ENCODE measurements around the gene ENO2. TPM values are rescaled to one million over a fixed set of nuclear protein-coding genes. Genes with fewer than 3 reads are reported as not detected.

ENO2 gene
- total and polyA plus RNA-seq, 4 experiments from 2014 or later = 28.4 to 190 (median 111) TPM

DNA sequence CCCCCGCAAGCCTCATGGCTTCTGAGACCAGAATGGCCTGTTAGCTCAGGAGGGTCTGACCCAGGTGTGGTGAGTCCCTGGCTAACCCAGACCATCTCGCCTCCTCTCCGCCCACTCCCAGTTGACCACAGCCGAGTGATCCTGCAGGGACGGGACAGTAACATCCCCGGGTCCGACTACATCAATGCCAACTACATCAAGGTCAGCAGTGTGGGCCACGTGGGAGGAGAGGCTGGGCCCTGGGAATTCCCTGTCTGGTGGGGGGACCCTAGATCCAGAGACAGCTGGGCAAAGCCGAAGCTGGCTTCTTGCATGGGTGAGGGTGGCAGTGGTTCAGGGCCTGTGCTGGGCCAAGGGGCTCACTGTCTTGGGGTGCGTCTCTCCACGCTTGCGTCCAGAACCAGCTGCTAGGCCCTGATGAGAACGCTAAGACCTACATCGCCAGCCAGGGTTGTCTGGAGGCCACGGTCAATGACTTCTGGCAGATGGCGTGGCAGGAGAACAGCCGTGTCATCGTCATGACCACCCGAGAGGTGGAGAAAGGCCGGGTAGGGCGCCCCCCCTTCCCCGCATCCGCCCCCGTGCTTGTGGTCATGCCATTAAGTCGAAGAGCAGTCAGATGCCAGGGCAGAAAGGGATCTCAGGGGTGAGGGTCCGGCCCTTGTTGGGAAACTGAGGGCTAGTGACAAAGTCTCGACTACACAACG is 41.8 kb downstream of the ENO2 start:
- POLR2A ChIA-PET (ENCODE audit: partially characterized antibody) = interaction anchor here (1.3 to 22.1 kb wide), 6 partner anchors 4 to 105 kb away, joined by 4 to 1807 read pairs (median 18); partner anchors contain the start of genes C12orf57, CDCA3, PTPN6 and RNU7-1
- peak overlapping the region in 1 of 2 donors; percentile 11 for H3K4me3 ChIP-seq (ENCODE audit: low read length in 2 of 2)
- no peaks in the 10 kb centered on the region for H3K27me3 ChIP-seq (ENCODE audit: insufficient read depth, low read length)
- peak in 1 of 5 donors; percentile 58 for DNase-seq
- CTCF ChIA-PET (ENCODE audit: partially characterized antibody) = interaction anchor here (1.1 to 13.5 kb wide), 4 partner anchors 9 to 32 kb away, joined by 5 to 774 read pairs (median 12); partner anchors contain the start of genes C12orf57, PTPN6 and RNU7-1
- no peaks in the 10 kb centered on the region for H3K9me3 ChIP-seq (ENCODE audit: control insufficient read depth in 1 of 2, low read length in 2 of 2)
- peaks cover 82% of the 10 kb centered on the region for H3K4me1 ChIP-seq (ENCODE audit: insufficient read depth, low read length)
- H3K27ac Mint-ChIP-seq = peak overlapping the region; percentile 89 to 99 (median 95)
- peak overlapping the region in 7 of 8 donors; percentile 44 to 98 (median 76) for H3K4me3 Mint-ChIP-seq
- peaks cover 0 to 2% (median 0%) of the 10 kb centered on the region in 8 donors for H3K9me3 Mint-ChIP-seq
- peaks cover 42 to 77% of the 10 kb centered on the region in 2 donors for H3K36me3 Mint-ChIP-seq
- intact Hi-C loops (cut with micrococcal nuclease) = no loop called here
- H3K27me3 Mint-ChIP-seq = peaks cover 0 to 3% of the 10 kb centered on the region in 2 donors
- H3K27ac ChIP-seq (ENCODE audit: low read depth, low read length) = peak overlapping the region; percentile 96
- peaks cover 42% of the 10 kb centered on the region for H3K36me3 ChIP-seq (ENCODE audit: insufficient read depth, low read length)
- peaks cover 59 to 97% (median 66%) of the 10 kb centered on the region in 4 donors for H3K4me1 Mint-ChIP-seq

- H3K27me3 ChIP-seq (ENCODE audit: insufficient read depth, low read length) = no peaks in the 10 kb centered on the region
- H3K9me3 ChIP-seq (ENCODE audit: control insufficient read depth in 1 of 2, low read length in 2 of 2) = no peaks in the 10 kb centered on the region
- H3K4me3 Mint-ChIP-seq = peak overlapping the region; percentile 44 to 98 (median 73)
- no peaks in the 10 kb centered on the region for H3K9me3 Mint-ChIP-seq
- ChIA-PET POLR2A (ENCODE audit: partially characterized antibody) (interaction anchor here (1.5 to 22.1 kb wide), 5 partner anchors 3 to 89 kb away, joined by 4 to 1807 read pairs (median 51); partner anchors contain the start of genes C12orf57, PTPN6, RNU7-1 and SPSB2), CTCF (ENCODE audit: partially characterized antibody) (interaction anchor here (3.6 to 13.5 kb wide), 2 partner anchors 11 to 13 kb away, joined by 13 to 774 read pairs; partner anchors contain the start of genes C12orf57, PTPN6 and RNU7-1)
- peak overlapping the region; percentile 96 for H3K27ac ChIP-seq (ENCODE audit: low read depth, low read length)
- H3K4me1 Mint-ChIP-seq = peaks cover 69 to 100% (median 77%) of the 10 kb centered on the region in 4 donors
- DNase-seq = peak in 3 of 5 donors; percentile 36 to 59 (median 42)
- H3K4me1 ChIP-seq (ENCODE audit: insufficient read depth, low read length) = peaks cover 93% of the 10 kb centered on the region
- H3K4me3 ChIP-seq (ENCODE audit: low read length in 2 of 2) = peak overlapping the region in 1 of 2 donors; percentile 12
- H3K36me3 ChIP-seq (ENCODE audit: insufficient read depth, low read length) = peaks cover 42% of the 10 kb centered on the region
- peak overlapping the region; percentile 89 to 99 (median 96) for H3K27ac Mint-ChIP-seq
- intact Hi-C loops (cut with micrococcal nuclease) = no loop called here
- peaks cover 43 to 79% of the 10 kb centered on the region in 2 donors for H3K36me3 Mint-ChIP-seq
- peaks cover 0 to 3% of the 10 kb centered on the region in 2 donors for H3K27me3 Mint-ChIP-seq
Measured at GRCh38 chr12:6957151-6957701, 42.8 kb downstream of the ENO2 start.

GRCh38 chr12:6957741-6958608 is 43.6 kb downstream of the ENO2 start:
- no peak for DNase-seq
- Histone ChIP-seq H3K4me1 (ENCODE audit: insufficient read depth, low read length) (peaks cover 100% of the 10 kb centered on the region), H3K27ac (ENCODE audit: low read depth, low read length) (peak overlapping the region; percentile 96), H3K36me3 (ENCODE audit: insufficient read depth, low read length) (peaks cover 42% of the 10 kb centered on the region), H3K9me3 (ENCODE audit: control insufficient read depth in 1 of 2, low read length in 2 of 2) (no peaks in the 10 kb centered on the region), H3K4me3 (ENCODE audit: low read length in 2 of 2) (peak overlapping the region; percentile 27 to 58), H3K27me3 (ENCODE audit: insufficient read depth, low read length) (no peaks in the 10 kb centered on the region)
- peak overlapping the region; percentile 98 to 100 (median 99) for H3K27ac Mint-ChIP-seq
- H3K4me3 Mint-ChIP-seq = peak overlapping the region; percentile 73 to 97 (median 94)
- H3K36me3 Mint-ChIP-seq = peaks cover 37 to 72% of the 10 kb centered on the region in 2 donors
- peaks cover 0 to 3% of the 10 kb centered on the region in 2 donors for H3K27me3 Mint-ChIP-seq
- ChIA-PET POLR2A (ENCODE audit: partially characterized antibody) (interaction anchor here (1.0 to 13.5 kb wide), 13 partner anchors 11 to 487 kb away, joined by 3 to 1807 read pairs (median 8); partner anchors contain the start of genes ATN1, C12orf57, C1RL and LPCAT3), CTCF (ENCODE audit: partially characterized antibody) (interaction anchor here (0.9 to 13.5 kb wide), 7 partner anchors 10 to 145 kb away, joined by 3 to 774 read pairs (median 4); partner anchors contain the start of genes C12orf57, PTPN6, RNU7-1 and SPSB2)
- peaks cover 69 to 96% (median 79%) of the 10 kb centered on the region in 4 donors for H3K4me1 Mint-ChIP-seq
- intact Hi-C loops (cut with micrococcal nuclease) = no loop called here
- H3K9me3 Mint-ChIP-seq = no peaks in the 10 kb centered on the region

- H3K27me3 ChIP-seq (ENCODE audit: insufficient read depth, low read length) = no peaks in the 10 kb centered on the region
- H3K9me3 ChIP-seq (ENCODE audit: control insufficient read depth in 1 of 2, low read length in 2 of 2) = no peaks in the 10 kb centered on the region
- peak overlapping the region; percentile 98 to 100 (median 99) for H3K27ac Mint-ChIP-seq
- H3K36me3 ChIP-seq (ENCODE audit: insufficient read depth, low read length) = peaks cover 42% of the 10 kb centered on the region
- H3K27me3 Mint-ChIP-seq = peaks cover 0 to 3% of the 10 kb centered on the region in 2 donors
- peak overlapping the region; percentile 27 to 58 for H3K4me3 ChIP-seq (ENCODE audit: low read length in 2 of 2)
- H3K9me3 Mint-ChIP-seq = no peaks in the 10 kb centered on the region
- ChIA-PET CTCF (ENCODE audit: partially characterized antibody) (interaction anchor here (0.9 to 13.5 kb wide), 8 partner anchors 10 to 150 kb away, joined by 3 to 774 read pairs (median 4); partner anchors contain the start of genes C12orf57, PTPN6, RNU7-1 and SPSB2), POLR2A (ENCODE audit: partially characterized antibody) (interaction anchor here (1.0 to 13.5 kb wide), 16 partner anchors 10 to 496 kb away, joined by 3 to 1807 read pairs (median 6); partner anchors contain the start of genes ATN1, C12orf57, C1RL and ENO2)
- H3K4me3 Mint-ChIP-seq = peak overlapping the region; percentile 85 to 97 (median 94)
- DNase-seq = peak in 1 of 5 donors; percentile 42
- H3K4me1 ChIP-seq (ENCODE audit: insufficient read depth, low read length) = peaks cover 96% of the 10 kb centered on the region
- peaks cover 67 to 90% (median 78%) of the 10 kb centered on the region in 4 donors for H3K4me1 Mint-ChIP-seq
- peak overlapping the region; percentile 96 for H3K27ac ChIP-seq (ENCODE audit: low read depth, low read length)
- H3K36me3 Mint-ChIP-seq = peaks cover 37 to 65% of the 10 kb centered on the region in 2 donors
- intact Hi-C loops (cut with micrococcal nuclease) = no loop called here
Measured at GRCh38 chr12:6958609-6959057, 44.3 kb downstream of the ENO2 start.

DNA sequence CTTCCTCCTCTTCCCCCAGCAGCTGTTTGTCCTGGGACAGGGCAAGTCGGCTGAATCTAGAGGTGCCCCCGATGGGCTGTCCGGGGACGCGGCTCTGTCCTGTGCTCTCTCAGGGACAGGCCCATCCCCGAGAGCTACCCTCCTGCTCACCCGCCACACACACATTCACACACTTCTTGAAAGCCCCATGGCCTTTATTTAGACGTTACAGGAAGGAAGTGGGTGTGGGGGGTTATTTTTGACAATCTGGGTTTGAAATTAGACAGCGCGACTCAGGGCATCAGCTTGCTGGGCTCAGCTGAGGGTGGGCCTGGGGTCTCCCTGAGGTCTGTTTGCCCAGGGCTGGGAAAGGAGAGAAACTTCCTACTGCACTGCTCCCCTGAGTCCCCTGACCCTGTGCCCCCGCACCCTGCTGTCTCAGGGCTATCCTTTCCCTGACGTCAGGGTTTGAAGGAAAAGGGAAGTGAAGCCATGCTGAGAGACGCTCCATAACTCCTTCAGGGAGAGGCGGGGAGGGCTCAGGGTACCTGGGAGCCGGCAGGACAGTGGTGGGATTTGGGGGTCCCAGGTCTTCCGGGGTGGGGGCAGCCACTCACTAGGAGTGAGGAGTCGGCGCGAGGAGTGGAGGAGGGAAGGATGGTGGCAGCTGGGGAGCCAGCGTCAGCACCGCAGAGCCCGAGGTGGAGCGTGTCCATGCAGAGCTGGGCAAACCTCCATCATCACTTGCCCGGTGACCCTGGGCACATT is 44.9 kb downstream of the ENO2 start:
- intact Hi-C loops (cut with micrococcal nuclease) = no loop called here
- Mint-ChIP-seq H3K36me3 (peaks cover 37 to 59% of the 10 kb centered on the region in 2 donors), H3K27ac (peak overlapping the region; percentile 98 to 100 (median 99)), H3K27me3 (no peaks in the 10 kb centered on the region), H3K9me3 (no peaks in the 10 kb centered on the region), H3K4me3 (peak overlapping the region; percentile 85 to 97 (median 94)), H3K4me1 (peaks cover 62 to 89% (median 76%) of the 10 kb centered on the region in 4 donors)
- peak; percentile 83 to 91 (median 85) for DNase-seq
- Histone ChIP-seq H3K27me3 (ENCODE audit: insufficient read depth, low read length) (no peaks in the 10 kb centered on the region), H3K4me1 (ENCODE audit: insufficient read depth, low read length) (peaks cover 94% of the 10 kb centered on the region), H3K27ac (ENCODE audit: low read depth, low read length) (peak overlapping the region; percentile 96), H3K9me3 (ENCODE audit: control insufficient read depth in 1 of 2, low read length in 2 of 2) (no peaks in the 10 kb centered on the region), H3K36me3 (ENCODE audit: insufficient read depth, low read length) (peaks cover 42% of the 10 kb centered on the region), H3K4me3 (ENCODE audit: low read length in 2 of 2) (peak overlapping the region; percentile 47 to 58)
- ChIA-PET CTCF (ENCODE audit: partially characterized antibody) (interaction anchor here (0.9 to 13.5 kb wide), 9 partner anchors 9 to 149 kb away, joined by 3 to 774 read pairs (median 3); partner anchors contain the start of genes C12orf57, PTPN6, RNU7-1 and SPSB2), POLR2A (ENCODE audit: partially characterized antibody) (interaction anchor here (1.0 to 13.5 kb wide), 17 partner anchors 9 to 496 kb away, joined by 3 to 1807 read pairs (median 5); partner anchors contain the start of genes ATN1, C12orf57, C1RL and CD4)
